ENCODE data around the gene ZNF337. TPM values are rescaled to one million over a fixed set of nuclear protein-coding genes. Genes with fewer than 3 reads are reported as not detected.
"Not testable (repeated sequence)": the region's sequence is repeated elsewhere in the genome, so short reads cannot be mapped to it uniquely, and the experiment has no call there.

Gene ZNF337
- total and polyA plus RNA-seq, 2 donors (not counting 3 experiments of a cell fraction or from before 2014, with no cell fraction given) = 8.5 to 16.7 TPM

DNA sequence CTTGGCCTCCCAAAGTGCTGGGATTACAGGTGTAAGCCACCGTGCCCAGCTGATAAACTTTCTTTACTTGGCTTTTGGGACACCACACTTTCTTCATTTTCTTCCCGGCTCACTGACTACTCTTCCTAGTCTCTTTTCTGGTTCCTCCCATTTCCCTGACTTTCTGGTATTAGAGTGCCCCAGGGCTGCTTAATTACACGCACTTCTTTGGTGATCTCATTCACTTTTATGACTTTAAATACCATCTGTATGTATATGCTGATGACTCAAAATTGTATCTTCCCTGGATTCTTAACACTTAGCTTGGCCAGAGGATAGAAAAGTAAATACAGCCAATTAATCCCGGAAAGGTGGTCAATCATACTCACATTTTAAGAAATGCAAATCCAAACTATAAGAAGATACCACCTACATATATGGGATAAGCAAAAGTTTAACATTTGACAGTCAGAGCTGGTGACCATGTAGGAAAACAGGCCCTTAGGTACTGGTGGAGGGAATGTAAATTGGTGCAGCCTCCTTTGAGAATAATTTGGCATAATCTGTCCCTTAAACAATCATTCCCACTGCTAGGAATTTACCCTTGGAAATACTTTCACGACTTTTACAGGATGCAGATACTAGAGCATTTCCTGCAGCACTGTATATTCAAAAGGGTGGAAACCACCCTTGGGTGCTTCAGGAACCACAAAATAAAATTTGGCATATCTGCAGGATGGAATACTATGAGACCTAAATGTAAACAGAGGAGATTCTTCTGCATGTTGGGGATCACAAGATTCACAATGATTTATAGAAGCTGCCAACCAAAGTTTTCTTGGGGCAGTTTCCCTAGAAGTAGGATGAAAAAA lies 63.5 kb downstream of the ZNF337 start:
- intact Hi-C loops (cut with micrococcal nuclease) = no loop called here
- no peak overlapping the region for H2AFZ ChIP-seq (ENCODE audit: low read depth, low read length)
- H3K9ac ChIP-seq (replicated peaks; ENCODE audit: extremely low read depth, insufficient read depth, low read length) = no peak overlapping the region
- H4K20me1 ChIP-seq (replicated peaks; ENCODE audit: control insufficient read depth, extremely low read depth, insufficient read depth, low read length) = no peaks in the 10 kb centered on the region
- H3K4me1 ChIP-seq (ENCODE audit: control insufficient read depth, extremely low read depth, insufficient read depth, low read length) = no peaks in the 10 kb centered on the region
- peaks cover 0 to 1% of the 10 kb centered on the region in 2 experiments for H3K27me3 ChIP-seq (ENCODE audit: control insufficient read depth in 2 of 2, insufficient read depth in 2 of 2, low read length in 2 of 2)
- no TSS peak for BruUV-seq (replicated peaks)
- H3K4me2 ChIP-seq (ENCODE audit: insufficient read depth, low read length) = no peak overlapping the region
- DNase-seq (ENCODE audit: low read depth, low spot score) (peak; percentile 35), FAIRE-seq (peak; percentile 31)
- ChIA-PET CTCF (no interaction called here), POLR2A (no interaction called here)
- no peak overlapping the region for H3K27ac ChIP-seq (ENCODE audit: insufficient read depth, low read depth, low read length)
- H3K9me1 ChIP-seq (replicated peaks; ENCODE audit: control insufficient read depth, extremely low read depth, insufficient read depth, low read length) = no peaks in the 10 kb centered on the region
- no peak overlapping the region for H3K4me3 ChIP-seq (replicated peaks in 1 of 3; ENCODE audit: insufficient read depth in 1 of 3, low read depth in 1 of 3, low read length in 3 of 3)
- H3K79me2 ChIP-seq (ENCODE audit: control insufficient read depth, insufficient read depth, low read length) = no peaks in the 10 kb centered on the region
- H3K9me3 ChIP-seq (replicated peaks; ENCODE audit: control insufficient read depth, insufficient read depth, low read length) = no peaks in the 10 kb centered on the region
- no peaks in the 10 kb centered on the region for H3K36me3 ChIP-seq (ENCODE audit: control insufficient read depth in 2 of 2, extremely low read depth in 1 of 2, insufficient read depth in 2 of 2, low read length in 2 of 2)
- dilution Hi-C loops (cut with MboI; ENCODE audit: extremely low pct_ligation_motif_present, low sequenced_read_pairs) = no loop called here
- TF ChIP-seq FOS (IDR thresholded peaks at IDR 0.05; ENCODE audit: borderline replicate concordance, insufficient read depth, low read length) (no peak), POLR2A (IDR thresholded peaks at IDR 0.05; ENCODE audit: low read depth, low read length) (no peak), POLR2AphosphoS5 (IDR thresholded peaks at IDR 0.05; ENCODE audit: insufficient read depth, low read depth, low read length) (no peak), MYC (IDR thresholded peaks at IDR 0.05; ENCODE audit: low read depth, low read length) (no peak), GATA2 (IDR thresholded peaks at IDR 0.05; ENCODE audit: insufficient read depth, insufficient read length, low read depth, low read length) (no peak), EZH2 (IDR thresholded peaks at IDR 0.05; ENCODE audit: borderline replicate concordance, low read depth, low read length, severe bottlenecking) (no peak), JUN (IDR thresholded peaks at IDR 0.05; ENCODE audit: borderline replicate concordance, insufficient read depth, insufficient read length, low read depth) (no peak)
- TF ChIP-seq, protein P1, sequence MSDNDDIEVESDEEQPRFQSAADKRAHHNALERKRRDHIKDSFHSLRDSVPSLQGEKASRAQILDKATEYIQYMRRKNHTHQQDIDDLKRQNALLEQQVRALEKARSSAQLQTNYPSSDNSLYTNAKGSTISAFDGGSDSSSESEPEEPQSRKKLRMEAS (IDR thresholded peaks at IDR 0.05; ENCODE audit: insufficient read depth, insufficient read length) = no peak
- TF ChIP-seq, protein P2, sequence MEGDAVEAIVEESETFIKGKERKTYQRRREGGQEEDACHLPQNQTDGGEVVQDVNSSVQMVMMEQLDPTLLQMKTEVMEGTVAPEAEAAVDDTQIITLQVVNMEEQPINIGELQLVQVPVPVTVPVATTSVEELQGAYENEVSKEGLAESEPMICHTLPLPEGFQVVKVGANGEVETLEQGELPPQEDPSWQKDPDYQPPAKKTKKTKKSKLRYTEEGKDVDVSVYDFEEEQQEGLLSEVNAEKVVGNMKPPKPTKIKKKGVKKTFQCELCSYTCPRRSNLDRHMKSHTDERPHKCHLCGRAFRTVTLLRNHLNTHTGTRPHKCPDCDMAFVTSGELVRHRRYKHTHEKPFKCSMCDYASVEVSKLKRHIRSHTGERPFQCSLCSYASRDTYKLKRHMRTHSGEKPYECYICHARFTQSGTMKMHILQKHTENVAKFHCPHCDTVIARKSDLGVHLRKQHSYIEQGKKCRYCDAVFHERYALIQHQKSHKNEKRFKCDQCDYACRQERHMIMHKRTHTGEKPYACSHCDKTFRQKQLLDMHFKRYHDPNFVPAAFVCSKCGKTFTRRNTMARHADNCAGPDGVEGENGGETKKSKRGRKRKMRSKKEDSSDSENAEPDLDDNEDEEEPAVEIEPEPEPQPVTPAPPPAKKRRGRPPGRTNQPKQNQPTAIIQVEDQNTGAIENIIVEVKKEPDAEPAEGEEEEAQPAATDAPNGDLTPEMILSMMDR (IDR thresholded peaks at IDR 0.05; ENCODE audit: extremely low read depth in 1 of 2, insufficient read depth in 1 of 2, low read depth in 1 of 2, low read length in 2 of 2) = no peak

DNA sequence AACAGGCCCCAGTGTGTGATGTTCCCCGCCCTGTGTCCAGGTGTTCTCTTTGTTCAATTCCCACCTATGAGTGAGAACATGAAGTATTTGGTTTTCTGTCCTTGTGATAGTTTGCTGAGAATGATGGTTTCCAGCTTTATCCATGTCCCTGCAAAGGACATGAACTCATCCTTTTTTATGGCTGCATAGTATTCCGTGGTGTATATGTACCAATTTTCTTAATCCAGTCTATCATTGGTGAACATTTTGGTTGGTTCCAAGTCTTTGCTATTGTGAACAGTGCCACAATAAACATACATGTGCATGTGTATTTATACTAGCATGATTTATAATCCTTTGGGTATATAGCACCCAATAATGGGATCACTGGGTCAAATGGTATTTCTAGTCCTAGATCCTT lies 66.0 kb downstream of the ZNF337 start:
- CTCF ChIA-PET; dilution Hi-C loops (cut with MboI; ENCODE audit: extremely low pct_ligation_motif_present, low sequenced_read_pairs); H3K4me2 ChIP-seq (ENCODE audit: insufficient read depth, low read length); H3K9ac ChIP-seq (replicated peaks; ENCODE audit: extremely low read depth, insufficient read depth, low read length); H3K4me3 ChIP-seq (replicated peaks in 1 of 3; ENCODE audit: insufficient read depth in 1 of 3, low read depth in 1 of 3, low read length in 3 of 3); H3K79me2 ChIP-seq (ENCODE audit: control insufficient read depth, insufficient read depth, low read length); H3K27me3 ChIP-seq (ENCODE audit: control insufficient read depth in 2 of 2, insufficient read depth in 2 of 2, low read length in 2 of 2); POLR2A ChIA-PET; H3K27ac ChIP-seq (ENCODE audit: insufficient read depth, low read depth, low read length); DNase-seq (ENCODE audit: low read depth, low spot score); H3K9me3 ChIP-seq (replicated peaks; ENCODE audit: control insufficient read depth, insufficient read depth, low read length); BruUV-seq (replicated peaks); H3K4me1 ChIP-seq (ENCODE audit: control insufficient read depth, extremely low read depth, insufficient read depth, low read length); H3K9me1 ChIP-seq (replicated peaks; ENCODE audit: control insufficient read depth, extremely low read depth, insufficient read depth, low read length); intact Hi-C loops (cut with micrococcal nuclease); H4K20me1 ChIP-seq (replicated peaks; ENCODE audit: control insufficient read depth, extremely low read depth, insufficient read depth, low read length); H3K36me3 ChIP-seq (ENCODE audit: control insufficient read depth in 2 of 2, extremely low read depth in 1 of 2, insufficient read depth in 2 of 2, low read length in 2 of 2); FAIRE-seq; H2AFZ ChIP-seq (ENCODE audit: low read depth, low read length): not testable (repeated sequence)

All from endothelial cell of umbilical vein (primary cell).